ENCODE data around the gene RAI14.

- TF ChIP-seq CTCF (conservative IDR thresholded peaks at IDR 0.05; ENCODE audit: low read length) (no peak), EZH2phosphoT487 (IDR thresholded peaks at IDR 0.05; ENCODE audit: borderline replicate concordance, low read depth, low read length) (no peak)
These were observed 133.5 kb downstream of the RAI14 start for GRCh38 chr5:34789639-34790038.
